HG02798 (cell line): ENCODE data around the gene GAMT.

Source experiments
- ATAC-seq: cut with Tn5 transposase; IDR thresholded peaks from one replicate; pipeline ENCODE4 v1.9.1; 2021; ENCODE audit warnings: mild to moderate bottlenecking; ENCODE audit not compliant: unreplicated experiment, poor library complexity

GAMT gene

DNA sequence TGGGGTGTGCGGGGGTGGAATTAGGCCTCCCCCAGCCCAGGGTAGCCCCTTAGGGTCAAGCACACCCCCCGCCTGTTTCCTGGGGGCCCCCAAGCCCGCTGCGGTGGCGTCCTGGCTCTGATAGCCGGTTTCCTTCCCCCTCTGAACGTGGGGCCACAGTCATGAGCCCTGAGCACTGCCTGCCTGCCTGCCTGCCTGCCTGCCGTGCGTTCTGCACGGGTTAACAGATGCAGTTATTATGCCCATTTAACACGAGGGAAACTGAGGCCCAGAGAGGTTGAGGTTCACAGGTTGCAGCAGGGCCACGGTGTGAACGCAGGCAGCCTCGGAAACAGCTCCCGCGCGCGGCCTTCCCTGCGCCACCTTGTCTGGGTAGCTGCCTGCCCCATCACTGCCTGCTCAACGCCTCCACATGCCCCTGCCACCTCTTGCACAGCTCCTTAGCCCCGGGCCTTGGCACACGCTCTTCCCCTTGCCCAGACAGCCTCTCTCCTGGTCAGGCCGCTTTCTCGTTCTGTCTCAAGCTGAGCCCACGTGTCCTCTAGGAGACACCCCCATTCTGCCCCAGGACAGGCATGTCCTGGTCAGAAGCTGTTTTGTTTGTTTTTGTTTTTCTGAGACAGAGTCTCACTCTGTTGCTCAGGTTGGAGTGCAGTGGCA, 1.2 kb upstream of the GAMT start:
- ATAC-seq = no peak

GRCh38 chr19:1401889-1402217, 511 bp upstream of the GAMT start:
- no peak for ATAC-seq

- ATAC-seq = no peak
These were observed 833 bp downstream of the GAMT start for GRCh38 chr19:1400281-1401137.

GRCh38 chr19:1399745-1400144, 1.6 kb downstream of the GAMT start:
- ATAC-seq = no peak

DNA sequence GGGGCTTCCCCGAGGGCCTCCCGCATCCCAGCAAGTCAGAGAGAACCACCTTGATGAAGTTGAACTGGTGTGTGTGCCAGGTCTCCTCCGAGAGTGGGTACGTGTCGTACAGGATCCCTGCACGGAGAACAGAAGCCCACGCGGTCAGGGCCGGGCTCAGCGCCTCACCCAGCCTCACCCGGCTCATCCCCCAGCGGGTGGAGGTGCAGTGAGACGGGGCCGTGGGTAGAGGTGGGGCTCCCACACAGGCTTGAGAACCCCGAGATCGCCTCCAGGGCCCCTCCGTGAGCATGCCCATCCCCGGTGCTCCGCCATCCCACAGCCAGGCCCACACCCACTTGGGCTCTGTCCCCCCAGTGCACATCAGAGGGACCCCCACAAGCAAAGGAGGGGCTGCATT, 2.3 kb downstream of the GAMT start:
- ATAC-seq = no peak

DNA sequence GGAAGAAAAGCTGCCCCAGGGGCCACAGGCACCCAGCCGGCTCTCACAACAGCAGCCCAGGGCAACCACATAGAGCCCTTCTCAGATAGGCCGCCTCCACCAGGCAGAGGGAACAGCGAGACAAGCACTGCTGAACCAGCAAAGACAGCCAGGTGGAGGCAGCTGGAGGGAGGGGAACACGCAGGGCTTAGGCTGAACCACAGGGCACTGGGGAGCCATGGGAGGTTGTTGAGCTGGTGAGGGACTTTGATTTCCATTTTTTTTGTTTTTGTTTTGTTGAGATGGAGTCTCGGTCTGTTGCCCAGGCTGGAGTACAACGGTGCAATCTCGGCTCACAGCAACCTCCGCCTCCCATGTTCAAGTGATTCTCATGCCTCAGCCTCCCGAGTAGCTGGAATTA, 3.5 kb downstream of the GAMT start:
- ATAC-seq = no peak

DNA sequence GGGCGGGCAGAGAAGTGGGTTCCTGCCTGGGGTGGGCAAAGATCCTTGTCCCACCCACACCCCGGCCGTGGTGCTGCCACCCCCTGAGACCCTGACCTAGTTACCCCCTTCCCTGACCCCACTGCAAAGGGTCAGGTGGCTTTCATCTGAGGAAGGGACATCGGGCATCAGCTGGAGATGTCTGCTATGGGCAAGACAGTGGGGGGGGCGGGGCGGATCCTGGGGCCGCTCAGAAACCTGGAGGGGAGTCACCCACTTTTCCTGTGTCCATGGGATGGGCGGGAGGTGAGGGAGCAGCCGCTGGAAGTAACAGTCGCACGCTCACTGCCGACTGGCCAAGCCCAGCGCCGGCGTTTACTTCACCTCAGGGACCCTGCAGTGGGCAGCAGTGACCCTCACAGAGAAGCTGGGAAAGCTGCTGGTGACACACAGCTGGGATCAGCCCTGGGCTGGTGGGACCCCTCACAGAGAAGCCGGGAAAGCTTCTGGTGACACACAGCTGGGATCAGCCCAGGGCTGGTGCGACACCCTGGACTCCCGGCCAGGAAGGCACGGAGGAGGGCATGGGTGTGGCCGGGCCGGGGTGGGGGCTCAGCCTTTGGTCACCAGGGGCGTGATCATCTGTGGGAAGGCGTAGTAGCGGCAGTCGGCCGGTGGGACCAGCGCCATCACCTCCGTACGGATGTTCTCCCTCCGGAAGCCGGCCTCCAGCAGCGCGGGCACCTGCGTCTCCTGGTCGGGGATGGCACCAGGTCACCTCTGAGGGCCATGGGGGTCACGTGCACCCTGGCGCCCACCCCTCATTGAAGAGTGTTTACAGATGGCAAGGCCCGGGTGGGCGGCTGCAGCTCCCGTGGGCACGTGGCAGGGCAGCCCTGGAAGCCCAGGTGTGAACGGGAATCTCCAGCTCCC, 4.3 kb downstream of the GAMT start:
- no peak for ATAC-seq

- ATAC-seq = no peak
These were observed 5.1 kb downstream of the GAMT start for GRCh38 chr19:1396019-1396767.

GRCh38 chr19:1395194-1396018, 5.9 kb downstream of the GAMT start:
- no peak for ATAC-seq

GRCh38 chr19:1394252-1395193, 6.8 kb downstream of the GAMT start:
- no peak for ATAC-seq

DNA sequence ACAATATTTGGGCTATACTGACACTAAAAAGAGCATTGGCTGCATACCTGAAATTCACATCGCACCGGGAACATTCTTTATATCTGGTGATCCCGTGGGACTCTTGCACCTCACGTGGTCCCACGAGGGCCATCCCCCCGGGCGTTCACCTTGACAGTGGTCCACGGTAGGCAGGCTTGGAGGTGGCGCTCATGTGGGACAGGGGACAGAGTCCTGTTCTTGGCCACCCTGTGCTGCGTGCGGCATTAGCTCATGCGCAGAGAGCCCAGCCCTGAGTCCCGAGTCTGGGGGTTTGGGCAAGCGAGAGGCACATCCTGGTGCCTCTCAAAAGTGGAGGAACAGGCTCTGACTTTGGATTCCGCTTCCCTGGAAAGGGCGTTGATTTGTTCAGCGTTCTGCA, 7.5 kb downstream of the GAMT start:
- ATAC-seq = no peak

DNA sequence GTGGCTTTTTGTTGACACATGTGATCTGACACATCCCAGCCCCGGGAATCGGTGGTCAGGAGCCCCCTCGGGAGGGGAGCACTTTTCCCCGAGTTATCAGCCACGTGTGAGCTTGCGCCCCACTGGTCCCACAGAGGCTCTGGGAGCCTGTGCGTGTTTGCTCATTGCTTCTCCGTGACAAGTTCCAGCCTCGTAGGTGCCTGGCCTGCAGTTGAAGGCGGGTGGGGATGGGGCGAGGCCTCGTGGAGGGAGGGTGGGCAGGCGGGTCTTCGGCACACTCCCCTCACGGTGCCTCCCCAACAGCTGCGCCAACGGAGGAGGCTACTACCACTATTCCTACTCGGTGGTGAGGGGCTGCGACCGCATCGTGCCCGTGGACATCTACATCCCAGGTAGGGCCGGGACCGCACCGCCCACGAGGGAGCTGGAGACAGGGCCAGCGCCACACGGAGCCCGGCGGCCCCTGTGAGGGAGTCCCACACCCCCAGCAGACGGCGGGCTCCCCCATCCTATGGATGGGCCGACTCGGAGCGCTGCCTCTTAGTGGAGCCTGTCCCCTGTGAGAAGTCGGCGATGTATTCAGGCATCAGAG, 8.3 kb downstream of the GAMT start:
- ATAC-seq = no peak

DNA sequence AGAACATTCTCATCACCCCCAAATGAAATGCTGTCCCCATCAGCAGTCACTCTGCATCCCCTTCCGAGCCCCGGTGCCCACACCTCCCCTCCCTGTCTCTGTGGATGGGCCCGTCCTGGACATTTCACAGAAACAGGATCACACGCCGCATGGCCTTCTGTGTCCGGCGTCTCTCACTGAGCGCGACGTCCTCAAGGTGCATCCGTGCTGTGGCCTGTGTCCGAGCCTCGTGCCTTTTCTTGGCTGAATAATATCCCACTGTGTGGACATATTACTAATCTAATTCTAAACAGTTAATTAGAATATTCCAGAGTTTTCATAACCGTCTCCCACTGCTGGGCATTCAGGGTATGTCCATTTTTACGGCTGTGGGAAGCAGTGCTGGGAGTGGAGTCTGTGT, 8.9 kb downstream of the GAMT start:
- ATAC-seq = no peak

DNA sequence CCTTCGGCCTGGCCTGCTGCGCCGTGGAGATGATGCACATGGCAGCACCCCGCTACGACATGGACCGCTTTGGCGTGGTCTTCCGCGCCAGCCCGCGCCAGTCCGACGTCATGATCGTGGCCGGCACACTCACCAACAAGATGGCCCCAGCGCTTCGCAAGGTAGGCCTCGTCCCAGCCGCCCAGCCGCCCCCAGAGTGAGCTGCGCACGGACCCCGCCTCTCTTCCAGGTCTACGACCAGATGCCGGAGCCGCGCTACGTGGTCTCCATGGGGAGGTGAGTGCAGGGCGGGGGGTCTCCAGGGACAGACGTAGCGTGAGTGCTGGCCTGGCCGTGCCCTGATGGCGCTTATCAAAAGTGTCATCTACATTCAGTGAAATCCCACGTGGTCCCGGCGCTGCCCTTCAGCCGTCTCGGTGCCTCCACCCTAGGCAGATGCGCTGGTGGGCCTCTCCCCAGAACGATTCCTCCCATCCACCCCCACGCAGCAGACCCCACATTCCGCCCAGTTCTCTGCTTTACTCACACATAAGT, 10.4 kb downstream of the GAMT start:
- no peak for ATAC-seq

DNA sequence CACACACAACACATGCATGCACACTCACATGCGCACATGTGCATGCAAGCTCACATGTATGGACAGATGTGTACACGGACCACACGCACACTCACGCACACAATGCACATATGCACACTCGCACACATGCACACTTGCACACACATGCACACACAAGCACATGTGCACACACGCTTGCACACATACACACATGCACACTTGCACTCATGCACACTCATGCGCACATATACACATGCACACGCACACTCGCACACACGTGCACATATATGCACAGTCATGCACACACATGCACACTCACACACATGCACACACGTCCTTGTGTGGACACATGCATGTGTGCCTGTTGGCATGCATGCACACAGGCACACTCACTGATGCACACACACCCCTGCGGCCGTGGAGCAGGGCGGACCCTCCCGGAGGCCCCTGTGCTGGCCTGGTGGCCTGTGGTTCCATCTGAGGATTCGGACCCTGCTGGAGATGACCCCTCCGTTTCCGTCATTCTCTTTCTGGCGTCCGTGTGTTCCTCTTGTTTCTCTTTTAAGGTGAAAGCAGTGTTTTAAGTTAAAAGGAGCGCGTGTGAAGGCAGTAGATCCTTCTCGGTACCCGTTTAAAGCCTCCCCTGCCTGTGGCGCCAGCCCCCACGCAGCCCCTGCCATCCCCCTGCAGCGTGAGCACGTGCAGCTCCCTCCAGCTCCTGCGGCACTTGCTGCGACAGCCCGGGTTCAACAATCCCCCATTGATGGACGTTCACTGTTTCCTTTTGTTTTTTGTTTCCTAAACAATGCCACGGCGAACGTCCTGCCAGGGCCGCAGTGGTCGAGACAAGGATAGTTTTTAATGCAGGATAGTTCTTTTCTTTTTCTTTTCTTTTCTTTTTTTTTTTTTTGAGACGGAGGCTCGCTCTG, 12.1 kb downstream of the GAMT start:
- ATAC-seq = no peak

DNA sequence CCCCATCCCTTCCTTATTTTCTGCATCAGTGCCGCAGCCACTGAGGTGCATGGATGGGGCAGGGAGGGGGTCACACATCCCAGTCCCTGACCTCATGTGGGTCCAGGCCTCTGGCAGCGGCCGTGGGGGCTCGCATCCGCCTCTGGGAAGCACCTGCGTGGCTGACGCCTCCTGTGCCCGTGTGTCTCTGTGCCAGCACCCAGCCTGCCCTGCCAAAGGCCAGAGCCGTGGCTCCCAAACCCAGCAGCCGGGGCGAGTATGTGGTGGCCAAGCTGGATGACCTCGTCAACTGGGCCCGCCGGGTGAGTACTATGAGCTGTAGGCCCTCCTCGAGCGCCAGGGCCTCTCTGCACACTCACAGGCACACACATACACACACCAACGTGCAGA, 12.7 kb downstream of the GAMT start:
- ATAC-seq = no peak
